Esophagus squamous epithelium (tissue), 5 donors: Measurements from ENCODE around the gene UBR3. TPM values are rescaled to one million over a fixed set of nuclear protein-coding genes. Genes with fewer than 3 reads are reported as not detected.

Experiments
- DNase-seq: peaks from one replicate; lab custom pipeline; 2025; lab: John Stamatoyannopoulos, UW
- H3K27ac ChIP-seq, 4 donors: fragments of 200-600 bp; sonication (generic); one replicate each; pipeline ENCODE4 v1.5.1; 2016 to 2019; ENCODE audit warnings: mild to moderate bottlenecking in 1 of 4
- H3K27me3 ChIP-seq, 4 donors: fragments of 200-600 bp; sonication (generic); 1 replicate in 3 of 4; 2 replicates in 1 of 4; pipeline versions ENCODE4 v1.5.1 to v1.6.0; 2017 to 2021; ENCODE audit warnings: antibody characterized with exemption in 1 of 4
- H3K36me3 ChIP-seq, 3 donors: fragments of 200-600 bp; sonication (generic); one replicate each; pipeline ENCODE4 v1.5.1; 2016 to 2019
- H3K4me1 ChIP-seq, 3 donors: fragments of 200-600 bp; sonication (generic); one replicate each; pipeline ENCODE4 v1.5.1; 2017 to 2019
- H3K4me3 ChIP-seq, 4 donors: fragments of 200-600 bp; sonication (generic); 1 replicate in 3 of 4; 2 replicates in 1 of 4; pipeline ENCODE4 v1.5.1; 2016 to 2019; ENCODE audit warnings: mild to moderate bottlenecking in 2 of 4, moderate library complexity in 1 of 4
- H3K9me3 ChIP-seq, 3 donors: fragments of 200-600 bp; sonication (generic); one replicate each; pipeline ENCODE4 v1.5.1; 2016 to 2019
- POLR2A ChIP-seq, 4 donors: fragments of 450-650 bp; IDR thresholded peaks; one replicate each; pipeline ENCODE4 v1.6.1; 2017; ENCODE audit warnings: antibody characterized with exemption in 4 of 4, mild to moderate bottlenecking in 4 of 4, moderate library complexity in 3 of 4
- WGBS, 2 donors: methylation state at CpG; one replicate each; pipeline ENCODE4 v1.1.5; 2018; 5-methylcytosine and 5-hydroxymethylcytosine counted together
- intact Hi-C: fragments of 100-400 bp; cut with DNase I; formaldehyde crosslinking; loops from one replicate; pipeline ENCODE4 v1.15.0; 2022
- total RNA-seq, 4 donors: library from RNA; depleted of rRNA; stranded (reverse); fragments of >200 nt; gene quantifications; one replicate each; pipeline ENCODE4 v1.1.0, GENCODE V29; 2016
- TF ChIP-seq, protein P1 (sequence below), 6 experiments: fragments of 450-650 bp in 4 of 6; fragments of 200-600 bp in 2 of 6; sonication (generic) in 2 of 6; IDR thresholded peaks; one replicate each; pipeline ENCODE4 v1.5.1; 2016 to 2019; ENCODE audit warnings: antibody characterized with exemption in 6 of 6, mild to moderate bottlenecking in 4 of 6, moderate library complexity in 4 of 6
- donor health status: DM: yes; HTN: yes; CAD: no.

The UBR3 gene
- total RNA-seq, 4 donors from 2014 or later, result 26.9 to 56.8 (median 43.2) TPM

DNA sequence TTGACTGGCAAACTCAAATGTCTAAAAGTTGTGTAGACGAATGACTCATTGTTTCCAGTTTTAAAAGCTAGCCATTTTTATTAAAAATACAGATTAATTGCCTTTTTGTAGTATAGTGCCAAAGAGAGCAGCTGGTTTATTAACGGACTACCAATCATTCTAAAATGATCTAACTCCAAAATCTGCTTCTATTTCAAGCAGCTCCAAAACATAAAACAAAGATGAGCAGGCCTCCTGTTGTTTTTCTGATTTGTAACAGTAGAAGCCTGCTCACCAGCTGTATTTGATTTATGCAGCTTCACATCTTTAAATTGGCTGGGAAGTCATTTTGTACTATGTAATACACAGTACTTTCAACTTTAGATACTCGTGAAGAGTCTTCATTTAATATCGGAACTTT is 171.8 kb downstream of the UBR3 start:
- 63 to 72% methylated on average over 4 of the region's 4 CpGs for WGBS, 2 donors
- H3K4me3 ChIP-seq, result no peak overlapping the region

DNA sequence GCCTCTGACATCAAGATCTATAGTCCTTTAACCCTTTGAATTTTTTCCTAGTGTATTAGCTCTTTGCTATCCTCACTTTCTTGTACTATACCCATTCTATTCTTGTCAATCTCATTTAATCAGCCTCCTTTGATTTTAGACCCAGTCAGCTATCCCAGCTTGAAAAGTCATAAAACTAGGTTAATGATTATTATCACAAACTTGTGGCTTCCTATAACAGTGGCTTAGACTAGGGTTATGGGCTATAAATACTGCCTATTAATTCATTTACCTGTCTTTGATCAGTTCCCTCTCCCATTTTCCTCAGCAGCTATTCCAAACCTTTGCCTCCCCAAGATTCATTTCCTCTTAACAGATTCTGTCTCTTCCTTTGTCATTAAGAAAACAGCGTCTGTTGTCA is 174.8 kb downstream of the UBR3 start:
- Histone ChIP-seq H3K9me3 (peaks cover 0 to 4% (median 3%) of the 10 kb centered on the region in 3 donors), H3K4me3 (no peak overlapping the region), H3K27ac (no peak overlapping the region), H3K27me3 (no peaks in the 10 kb centered on the region), H3K4me1 (no peaks in the 10 kb centered on the region), H3K36me3 (peaks cover 0 to 67% (median 2%) of the 10 kb centered on the region in 3 donors)
- intact Hi-C loops, result no loop called here
- 97 to 100% methylated on average over 1 of the region's 1 CpG for WGBS, 2 donors
- no peak for TF ChIP-seq POLR2A (IDR thresholded peaks at IDR 0.05)
- TF ChIP-seq, protein P1, sequence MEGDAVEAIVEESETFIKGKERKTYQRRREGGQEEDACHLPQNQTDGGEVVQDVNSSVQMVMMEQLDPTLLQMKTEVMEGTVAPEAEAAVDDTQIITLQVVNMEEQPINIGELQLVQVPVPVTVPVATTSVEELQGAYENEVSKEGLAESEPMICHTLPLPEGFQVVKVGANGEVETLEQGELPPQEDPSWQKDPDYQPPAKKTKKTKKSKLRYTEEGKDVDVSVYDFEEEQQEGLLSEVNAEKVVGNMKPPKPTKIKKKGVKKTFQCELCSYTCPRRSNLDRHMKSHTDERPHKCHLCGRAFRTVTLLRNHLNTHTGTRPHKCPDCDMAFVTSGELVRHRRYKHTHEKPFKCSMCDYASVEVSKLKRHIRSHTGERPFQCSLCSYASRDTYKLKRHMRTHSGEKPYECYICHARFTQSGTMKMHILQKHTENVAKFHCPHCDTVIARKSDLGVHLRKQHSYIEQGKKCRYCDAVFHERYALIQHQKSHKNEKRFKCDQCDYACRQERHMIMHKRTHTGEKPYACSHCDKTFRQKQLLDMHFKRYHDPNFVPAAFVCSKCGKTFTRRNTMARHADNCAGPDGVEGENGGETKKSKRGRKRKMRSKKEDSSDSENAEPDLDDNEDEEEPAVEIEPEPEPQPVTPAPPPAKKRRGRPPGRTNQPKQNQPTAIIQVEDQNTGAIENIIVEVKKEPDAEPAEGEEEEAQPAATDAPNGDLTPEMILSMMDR (IDR thresholded peaks at IDR 0.05), result no peak
- no peak for DNase-seq

More for the DNA sequence above, 171.8 kb downstream of the UBR3 start:
- intact Hi-C loops, result no loop called here
- Histone ChIP-seq H3K9me3 (peaks cover 0 to 6% (median 4%) of the 10 kb centered on the region in 3 donors), H3K36me3 (peaks cover 0 to 73% (median 5%) of the 10 kb centered on the region in 3 donors), H3K4me1 (no peaks in the 10 kb centered on the region), H3K27ac (no peak overlapping the region), H3K27me3 (no peaks in the 10 kb centered on the region)
- no peak for DNase-seq
- TF ChIP-seq, protein P1 (IDR thresholded peaks at IDR 0.05), result no peak
- TF ChIP-seq POLR2A (IDR thresholded peaks at IDR 0.05), result no peak

DNA sequence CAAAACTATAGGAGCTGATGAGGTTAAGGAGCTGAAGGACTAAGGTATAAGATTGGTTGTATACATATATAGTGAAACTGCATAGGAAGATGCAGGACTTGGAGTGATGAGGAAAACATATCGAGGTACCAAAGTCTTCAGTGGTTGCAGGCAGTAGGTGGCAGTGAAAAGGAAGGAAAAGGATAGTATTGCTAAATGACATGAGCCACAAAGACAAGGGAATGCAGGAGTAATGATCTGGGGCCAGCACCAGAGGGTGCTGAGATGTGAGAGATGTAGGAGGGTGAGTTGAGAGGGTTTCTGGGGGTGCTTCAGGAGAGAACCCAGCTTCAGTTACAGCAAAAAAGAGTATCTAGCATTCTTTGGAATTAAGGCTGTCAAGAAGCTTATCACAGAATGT is 178.4 kb downstream of the UBR3 start:
- no peak for DNase-seq
- H3K36me3 ChIP-seq, result peaks cover 0 to 72% (median 0%) of the 10 kb centered on the region in 3 donors
- WGBS, 2 donors, result 71 to 77% methylated on average over 1 of the region's 1 CpG

DNA sequence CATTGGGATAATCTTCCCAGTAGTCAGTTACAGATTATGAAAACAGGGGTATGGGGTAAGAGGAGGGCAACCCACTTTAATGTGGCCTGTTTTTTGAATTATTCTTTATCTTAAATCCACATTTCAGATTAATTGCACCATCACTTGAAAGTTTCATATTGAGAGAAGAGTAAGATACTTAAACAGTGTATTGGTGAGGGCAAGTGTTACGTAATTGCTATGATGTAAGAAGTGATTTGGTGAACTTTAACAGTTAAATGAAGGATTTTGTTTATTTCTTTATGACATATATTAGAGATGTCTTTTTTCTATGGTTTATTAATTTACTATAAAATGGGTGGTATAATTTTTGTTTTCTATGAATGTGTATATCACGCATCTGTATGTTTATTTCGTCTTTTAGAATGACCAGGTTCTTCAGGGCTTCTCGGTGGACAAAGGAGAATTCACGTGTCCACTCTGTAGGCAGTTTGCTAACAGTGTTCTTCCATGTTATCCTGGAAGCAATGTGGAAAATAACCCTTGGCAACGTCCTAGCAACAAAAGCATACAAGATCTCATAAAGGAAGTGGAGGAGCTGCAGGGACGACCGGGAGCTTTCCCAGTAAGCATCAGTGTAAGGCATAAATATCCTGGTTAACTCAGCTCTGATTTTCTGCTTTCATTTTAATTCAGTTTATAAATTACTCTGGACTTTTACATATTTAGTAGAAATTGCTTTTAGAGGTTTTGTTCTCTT is 179.5 kb downstream of the UBR3 start:
- intact Hi-C loops, result no loop called here
- Histone ChIP-seq H3K36me3 (peaks cover 0 to 68% (median 0%) of the 10 kb centered on the region in 3 donors), H3K9me3 (no peaks in the 10 kb centered on the region), H3K27me3 (no peaks in the 10 kb centered on the region), H3K4me1 (no peaks in the 10 kb centered on the region), H3K27ac (no peak overlapping the region), H3K4me3 (no peak overlapping the region)
- TF ChIP-seq, protein P1 (IDR thresholded peaks at IDR 0.05), result no peak
- TF ChIP-seq POLR2A (IDR thresholded peaks at IDR 0.05), result no peak
- no peak for DNase-seq
- 83 to 90% methylated on average over 8 of the region's 8 CpGs for WGBS, 2 donors

More for the DNA sequence above, 178.4 kb downstream of the UBR3 start:
- H3K27me3 ChIP-seq, result no peaks in the 10 kb centered on the region
- H3K4me1 ChIP-seq, result no peaks in the 10 kb centered on the region
- no peak overlapping the region for H3K27ac ChIP-seq
- intact Hi-C loops, result no loop called here
- H3K9me3 ChIP-seq, result no peaks in the 10 kb centered on the region
- TF ChIP-seq, protein P1 (IDR thresholded peaks at IDR 0.05), result no peak
- TF ChIP-seq POLR2A (IDR thresholded peaks at IDR 0.05), result no peak
- no peak overlapping the region for H3K4me3 ChIP-seq

DNA sequence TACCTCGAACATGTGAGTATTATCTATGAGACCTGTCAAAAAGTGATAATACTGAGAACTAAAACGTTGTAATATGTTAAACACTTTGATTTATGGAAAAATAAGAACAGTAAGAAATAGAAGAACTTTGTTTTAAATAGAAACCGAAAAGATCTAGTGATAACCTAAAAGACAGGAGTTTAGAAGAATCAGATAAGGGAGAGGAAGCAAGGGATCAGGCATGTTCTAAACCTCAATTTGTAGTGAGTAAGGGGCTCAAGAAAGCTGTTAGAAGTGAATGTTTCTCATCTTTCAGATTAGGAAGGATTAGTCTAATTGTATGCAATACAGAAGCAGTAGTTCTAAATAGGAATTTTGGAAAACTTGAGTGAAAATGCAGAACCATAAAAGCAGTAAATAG is 182.0 kb downstream of the UBR3 start:
- DNase-seq, result no peak
- Histone ChIP-seq H3K4me3 (no peak overlapping the region), H3K27me3 (no peaks in the 10 kb centered on the region), H3K4me1 (no peaks in the 10 kb centered on the region), H3K27ac (no peak overlapping the region), H3K36me3 (peaks cover 0 to 52% (median 0%) of the 10 kb centered on the region in 3 donors), H3K9me3 (no peaks in the 10 kb centered on the region)
- TF ChIP-seq, protein P1 (IDR thresholded peaks at IDR 0.05), result no peak
- no peak for TF ChIP-seq POLR2A (IDR thresholded peaks at IDR 0.05)
- 69 to 74% methylated on average over 3 of the region's 3 CpGs for WGBS, 2 donors
- intact Hi-C loops, result no loop called here
